GM21381 (cell line): ENCODE measurements around the gene PIK3C2A.
A peak's percentile ranks its signal among the peaks of the same experiment; 100 is the strongest.
"Not testable (repeated sequence)": the region's sequence is repeated elsewhere in the genome, so short reads cannot be mapped to it uniquely, and the experiment has no call there.

Experiments used
- ATAC-seq: cut with Tn5 transposase; IDR thresholded peaks from one replicate; pipeline ENCODE4 v1.9.1; 2021; ENCODE audit warnings: mild to moderate bottlenecking, moderate library complexity; ENCODE audit not compliant: unreplicated experiment

Gene PIK3C2A

GRCh38 chr11:17207317-17208256, at the start of gene PIK3C2A:
TSS of gene PIK3C2A (minus strand) at chr11:17207986. CDS start at chr11:17169741, 38,245 bp downstream.
- peak; percentile 95 for ATAC-seq

GRCh38 chr11:17257196-17257595, 49.4 kb upstream of the PIK3C2A start:
- ATAC-seq = no peak

- ATAC-seq = no peak
Observed at GRCh38 chr11:17256512-17256911, 48.7 kb upstream of the PIK3C2A start.

GRCh38 chr11:17252704-17253103, 44.9 kb upstream of the PIK3C2A start:
- no peak for ATAC-seq

GRCh38 chr11:17250561-17251350, 43.0 kb upstream of the PIK3C2A start:
- no peak for ATAC-seq

- ATAC-seq = peak; percentile 90
Observed at GRCh38 chr11:17244046-17244445, 36.3 kb upstream of the PIK3C2A start.

- ATAC-seq = not testable (repeated sequence)
Observed at GRCh38 chr11:17242954-17243353, 35.2 kb upstream of the PIK3C2A start.

- ATAC-seq = no peak
Observed at GRCh38 chr11:17240780-17241179, 33.0 kb upstream of the PIK3C2A start.

GRCh38 chr11:17239927-17240326, 32.1 kb upstream of the PIK3C2A start:
- not testable (repeated sequence) for ATAC-seq

- no peak for ATAC-seq
Observed at GRCh38 chr11:17238377-17238776, 30.6 kb upstream of the PIK3C2A start.

- ATAC-seq = no peak
Observed at GRCh38 chr11:17233101-17233500, 25.3 kb upstream of the PIK3C2A start.

GRCh38 chr11:17230867-17231851, 23.4 kb upstream of the PIK3C2A start:
- ATAC-seq = peak; percentile 94

GRCh38 chr11:17229481-17230152, 21.8 kb upstream of the PIK3C2A start:
- no peak for ATAC-seq

- not testable (repeated sequence) for ATAC-seq
Observed at GRCh38 chr11:17228186-17228925, 20.6 kb upstream of the PIK3C2A start.

GRCh38 chr11:17224727-17225126, 16.9 kb upstream of the PIK3C2A start:
- ATAC-seq = no peak

GRCh38 chr11:17221968-17222367, 14.2 kb upstream of the PIK3C2A start:
- ATAC-seq = no peak

GRCh38 chr11:17219016-17219415, 11.2 kb upstream of the PIK3C2A start:
- no peak for ATAC-seq

GRCh38 chr11:17218403-17218802, 10.6 kb upstream of the PIK3C2A start:
- ATAC-seq = no peak

- no peak for ATAC-seq
Observed at GRCh38 chr11:17217401-17217800, 9.6 kb upstream of the PIK3C2A start.
